Suprapubic skin (tissue), 4 donors: ENCODE data around the gene AHRR. TPM values are rescaled to one million over a fixed set of nuclear protein-coding genes. Genes with fewer than 3 reads are reported as not detected.

Experiments
- DNase-seq, 2 donors: peaks; one replicate each; pipeline ENCODE4 v3.0.0-alpha.2; 2019; ENCODE audit warnings: low spot score in 2 of 2
- H3K27ac ChIP-seq: fragments of 200-600 bp; sonication (generic); one replicate; pipeline ENCODE4 v1.5.1; 2019
- H3K27me3 ChIP-seq: fragments of 200-600 bp; sonication (generic); one replicate; pipeline ENCODE4 v1.5.1; 2019
- H3K36me3 ChIP-seq: fragments of 200-600 bp; sonication (generic); one replicate; pipeline ENCODE4 v1.5.1; 2019
- H3K4me1 ChIP-seq: fragments of 200-600 bp; sonication (generic); one replicate; pipeline ENCODE4 v1.5.1; 2019
- H3K4me3 ChIP-seq: fragments of 200-600 bp; sonication (generic); one replicate; pipeline ENCODE4 v1.5.1; 2019; ENCODE audit warnings: mild to moderate bottlenecking
- H3K9me3 ChIP-seq: fragments of 200-600 bp; sonication (generic); one replicate; pipeline ENCODE4 v1.5.1; 2019
- CTCF ChIP-seq, 2 donors: fragments of 200-600 bp in 1 of 2; fragments of 450-650 bp in 1 of 2; sonication (generic) in 1 of 2; IDR thresholded peaks; one replicate each; pipeline ENCODE4 v1.5.1; 2016 to 2019; ENCODE audit warnings: antibody characterized with exemption in 2 of 2, mild to moderate bottlenecking in 1 of 2, moderate library complexity in 1 of 2
- EP300 ChIP-seq: sonication (generic); formaldehyde crosslinking; IDR thresholded peaks from one replicate; pipeline ENCODE4 v1.6.1; 2017; ENCODE audit warnings: antibody characterized with exemption
- POLR2A ChIP-seq, 2 donors: fragments of 450-650 bp; IDR thresholded peaks; one replicate each; pipeline ENCODE4 v1.6.1; 2017; ENCODE audit warnings: antibody characterized with exemption in 2 of 2, mild to moderate bottlenecking in 2 of 2, moderate library complexity in 2 of 2
- POLR2AphosphoS5 ChIP-seq, 3 donors: sonication (generic); formaldehyde crosslinking; IDR thresholded peaks; one replicate each; pipeline ENCODE4 v1.6.1; 2017; ENCODE audit warnings: antibody characterized with exemption in 3 of 3
- WGBS: methylation state at CpG from one replicate; pipeline ENCODE4 v1.1.5; 2018; 5-methylcytosine and 5-hydroxymethylcytosine counted together
- total RNA-seq, 4 donors: library from RNA; depleted of rRNA; stranded (reverse); fragments of >200 nt; gene quantifications; one replicate each; pipeline ENCODE4 v1.1.0, GENCODE V29; 2016

AHRR gene
- total RNA-seq, 4 donors from 2014 or later, result 3.0 to 10.7 (median 4.2) TPM

- Histone ChIP-seq H3K36me3 (no peaks in the 10 kb centered on the region), H3K27me3 (peaks cover 6% of the 10 kb centered on the region), H3K4me1 (no peaks in the 10 kb centered on the region), H3K9me3 (no peaks in the 10 kb centered on the region), H3K4me3 (no peak overlapping the region), H3K27ac (no peak overlapping the region)
- DNase-seq, result no peak
- no peak for TF ChIP-seq CTCF (IDR thresholded peaks at IDR 0.05)
- no peak for TF ChIP-seq POLR2AphosphoS5 (IDR thresholded peaks at IDR 0.05)
- no peak for TF ChIP-seq POLR2A (IDR thresholded peaks at IDR 0.05)
- TF ChIP-seq EP300, result no peak
- WGBS, result 83% methylated on average over 2 of the region's 2 CpGs
Observed at GRCh38 chr5:333945-334344, 12.4 kb downstream of the AHRR start.

- Histone ChIP-seq H3K9me3 (no peaks in the 10 kb centered on the region), H3K27ac (no peak overlapping the region), H3K36me3 (no peaks in the 10 kb centered on the region), H3K4me1 (no peaks in the 10 kb centered on the region), H3K4me3 (no peak overlapping the region), H3K27me3 (peaks cover 6% of the 10 kb centered on the region)
- no peak for DNase-seq
- 96% methylated on average over 2 of the region's 5 CpGs for whole genome bisulfite sequencing
- TF ChIP-seq POLR2A (IDR thresholded peaks at IDR 0.05) (no peak), EP300 (no peak), CTCF (IDR thresholded peaks at IDR 0.05) (no peak)
Observed at GRCh38 chr5:334903-335739, 13.6 kb downstream of the AHRR start.

- Histone ChIP-seq H3K27ac (no peak overlapping the region), H3K4me3 (no peak overlapping the region), H3K27me3 (peaks cover 6% of the 10 kb centered on the region), H3K4me1 (no peaks in the 10 kb centered on the region), H3K9me3 (no peaks in the 10 kb centered on the region), H3K36me3 (no peaks in the 10 kb centered on the region)
- TF ChIP-seq POLR2AphosphoS5 (IDR thresholded peaks at IDR 0.05) (no peak), POLR2A (IDR thresholded peaks at IDR 0.05) (no peak), CTCF (IDR thresholded peaks at IDR 0.05) (no peak), EP300 (no peak)
- WGBS, result 87% methylated on average over 3 of the region's 3 CpGs
- no peak for DNase-seq
Observed at GRCh38 chr5:335740-336038, 14.2 kb downstream of the AHRR start.

GRCh38 chr5:337563-338130 lies 16.1 kb downstream of the AHRR start:
- 69% methylated on average over 12 of the region's 12 CpGs for WGBS
- TF ChIP-seq POLR2A (IDR thresholded peaks at IDR 0.05) (no peak), CTCF (IDR thresholded peaks at IDR 0.05) (no peak), EP300 (no peak), POLR2AphosphoS5 (IDR thresholded peaks at IDR 0.05) (no peak)
- peaks cover 6% of the 10 kb centered on the region for H3K27me3 ChIP-seq

More at GRCh38 chr5:337563-338130, 16.1 kb downstream of the AHRR start:
- Histone ChIP-seq H3K27ac (no peak overlapping the region), H3K9me3 (no peaks in the 10 kb centered on the region), H3K36me3 (no peaks in the 10 kb centered on the region), H3K4me3 (no peak overlapping the region), H3K4me1 (no peaks in the 10 kb centered on the region)
- no peak for DNase-seq
